NCI-H446 treated with DMSO at 0.1 percent for 48 hours (cell line): Measurements from ENCODE around the gene SPG7.
"Not testable (repeated sequence)": the region's sequence is repeated elsewhere in the genome, so short reads cannot be mapped to it uniquely, and the experiment has no call there.

Experiments
- DNase-seq: peaks from one replicate; lab custom pipeline; 2025; lab: John Stamatoyannopoulos, UW

The SPG7 gene

DNA sequence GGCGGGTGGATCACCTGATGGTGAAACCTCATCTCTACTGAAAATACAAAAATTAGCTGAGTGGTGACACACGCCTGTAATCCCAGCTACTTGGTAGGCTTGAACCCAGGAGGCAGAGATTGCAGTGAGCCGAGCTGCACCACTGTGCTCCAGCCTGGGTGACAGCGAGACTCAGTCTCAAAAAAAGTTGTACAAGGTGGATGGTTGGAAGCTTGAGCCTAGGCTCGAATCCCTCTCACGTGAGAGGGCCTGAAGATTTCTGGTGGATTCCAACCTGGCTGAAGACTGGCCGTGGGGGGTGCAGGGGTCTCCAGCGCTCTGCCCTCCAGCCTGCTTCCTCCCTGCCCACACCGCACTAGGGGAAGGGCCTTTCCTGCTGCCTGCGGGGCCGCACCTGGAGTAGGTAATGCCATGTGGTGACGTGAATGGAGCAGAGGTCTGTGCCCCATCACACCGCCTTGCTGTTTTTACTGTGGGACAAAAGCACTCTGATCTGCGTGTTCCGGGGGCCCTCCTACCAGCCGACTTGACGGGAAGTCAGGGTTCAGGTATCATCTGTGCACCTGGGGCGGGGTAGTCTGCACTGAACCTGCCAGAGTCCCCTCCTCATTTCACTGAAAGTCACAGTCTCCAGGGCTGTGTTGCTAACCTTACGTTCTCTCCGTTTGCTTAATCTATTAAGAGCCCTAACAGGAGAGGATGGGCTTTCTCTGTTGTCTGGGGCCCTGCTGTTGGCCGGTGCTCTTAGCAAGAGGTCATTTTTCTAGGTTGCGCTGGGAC, 56.5 kb downstream of the SPG7 start:
- DNase-seq = no peak

DNA sequence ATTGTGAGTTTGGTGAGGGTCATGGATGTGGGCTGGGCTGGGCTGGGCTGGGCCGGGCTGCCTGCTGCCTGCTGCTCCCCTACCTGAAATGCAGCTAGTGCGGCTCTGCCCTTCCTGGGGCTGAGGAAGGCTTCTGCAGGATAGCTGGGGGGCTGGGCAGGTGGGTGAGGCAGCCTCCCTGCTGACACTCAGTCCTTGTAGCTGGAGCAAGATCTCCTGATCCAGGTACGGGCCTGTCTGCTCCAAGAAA, 57.0 kb downstream of the SPG7 start:
- no peak for DNase-seq

DNA sequence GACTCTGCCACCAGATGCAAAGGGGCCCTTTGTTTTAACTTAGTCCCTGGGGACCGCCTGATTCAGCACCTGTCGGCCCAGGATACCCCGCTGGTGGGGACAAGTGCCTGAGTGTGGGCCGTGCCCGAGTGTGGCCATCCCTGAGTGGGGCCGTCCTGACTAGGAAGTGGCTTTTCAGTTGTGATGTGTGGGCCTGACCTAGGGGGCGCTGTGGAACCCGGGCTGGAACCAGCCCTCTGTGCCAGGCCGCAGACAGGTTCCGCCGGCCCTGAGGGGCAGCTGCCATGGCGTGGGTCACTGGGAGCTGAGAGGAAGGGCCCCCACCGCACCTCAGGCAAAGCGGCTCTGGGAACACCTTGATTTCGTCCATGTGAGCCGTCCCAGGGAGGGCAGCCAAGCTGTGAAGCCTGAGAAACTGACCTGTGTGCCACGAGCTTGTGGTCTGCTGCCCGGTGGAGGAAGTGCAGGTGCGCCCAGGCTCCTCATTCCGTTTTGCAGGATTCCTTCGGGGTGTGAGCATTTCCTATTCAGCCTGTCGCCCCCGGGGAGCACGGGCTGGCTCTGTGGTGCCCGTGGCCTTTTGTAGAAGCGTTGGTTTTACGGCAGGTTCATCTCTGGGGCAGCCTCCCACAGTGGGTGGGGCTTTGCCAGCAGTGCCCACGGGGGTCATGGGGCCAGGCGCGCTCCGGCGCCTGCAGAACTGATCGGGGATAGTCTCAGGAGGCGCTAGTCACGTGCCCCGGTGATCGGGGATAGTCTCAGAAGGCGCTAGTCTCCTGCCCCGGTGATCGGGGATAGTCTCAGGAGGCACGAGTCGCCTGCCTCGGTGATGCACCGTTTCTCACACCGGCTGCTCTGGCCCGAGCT, 57.5 kb downstream of the SPG7 start:
- no peak for DNase-seq

DNA sequence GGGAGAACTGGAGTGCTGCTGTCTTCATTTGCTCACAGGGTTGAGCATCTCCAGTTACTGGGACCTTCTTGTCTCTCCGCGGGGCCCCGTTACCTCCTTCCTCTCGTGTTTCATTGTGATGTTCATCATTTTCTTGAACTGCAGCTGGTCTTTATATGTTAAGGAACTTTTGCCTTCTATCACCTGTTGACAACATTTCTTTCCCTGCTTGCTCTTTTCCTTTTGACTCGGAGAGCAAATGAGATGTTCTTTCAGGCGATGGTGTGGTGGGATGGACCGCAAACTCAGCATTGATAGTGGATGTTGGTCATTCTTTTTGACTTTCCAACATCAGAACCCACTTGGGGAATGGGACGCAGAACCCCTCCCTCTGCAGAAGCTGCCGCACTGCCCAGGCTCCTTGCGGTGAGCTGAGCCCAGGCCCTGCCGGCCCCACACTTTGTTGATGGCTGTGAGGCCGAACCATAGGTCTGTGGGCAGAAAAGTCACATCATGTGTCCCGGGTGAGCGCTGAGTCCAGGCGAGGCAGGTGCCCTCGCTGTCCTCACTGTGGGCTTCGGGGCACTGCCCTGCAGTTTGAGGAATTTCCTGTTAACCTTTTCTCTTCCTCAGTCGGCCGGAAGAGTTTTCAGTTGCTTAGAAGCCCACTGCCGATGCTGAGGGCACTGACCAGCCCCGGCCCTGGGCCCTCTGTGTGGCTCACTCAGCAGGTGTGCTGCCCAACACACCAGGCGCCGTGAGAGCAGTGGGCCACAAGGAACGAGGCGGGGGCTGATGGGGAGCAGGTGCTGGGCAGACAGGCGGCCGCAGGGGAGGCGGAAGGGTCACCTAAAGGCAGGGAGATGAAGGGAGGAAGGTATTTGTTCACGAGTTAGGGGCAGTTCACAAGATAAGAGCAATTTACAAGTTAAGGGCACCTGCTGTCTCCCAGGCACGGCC, 59.7 kb downstream of the SPG7 start:
- no peak for DNase-seq

DNA sequence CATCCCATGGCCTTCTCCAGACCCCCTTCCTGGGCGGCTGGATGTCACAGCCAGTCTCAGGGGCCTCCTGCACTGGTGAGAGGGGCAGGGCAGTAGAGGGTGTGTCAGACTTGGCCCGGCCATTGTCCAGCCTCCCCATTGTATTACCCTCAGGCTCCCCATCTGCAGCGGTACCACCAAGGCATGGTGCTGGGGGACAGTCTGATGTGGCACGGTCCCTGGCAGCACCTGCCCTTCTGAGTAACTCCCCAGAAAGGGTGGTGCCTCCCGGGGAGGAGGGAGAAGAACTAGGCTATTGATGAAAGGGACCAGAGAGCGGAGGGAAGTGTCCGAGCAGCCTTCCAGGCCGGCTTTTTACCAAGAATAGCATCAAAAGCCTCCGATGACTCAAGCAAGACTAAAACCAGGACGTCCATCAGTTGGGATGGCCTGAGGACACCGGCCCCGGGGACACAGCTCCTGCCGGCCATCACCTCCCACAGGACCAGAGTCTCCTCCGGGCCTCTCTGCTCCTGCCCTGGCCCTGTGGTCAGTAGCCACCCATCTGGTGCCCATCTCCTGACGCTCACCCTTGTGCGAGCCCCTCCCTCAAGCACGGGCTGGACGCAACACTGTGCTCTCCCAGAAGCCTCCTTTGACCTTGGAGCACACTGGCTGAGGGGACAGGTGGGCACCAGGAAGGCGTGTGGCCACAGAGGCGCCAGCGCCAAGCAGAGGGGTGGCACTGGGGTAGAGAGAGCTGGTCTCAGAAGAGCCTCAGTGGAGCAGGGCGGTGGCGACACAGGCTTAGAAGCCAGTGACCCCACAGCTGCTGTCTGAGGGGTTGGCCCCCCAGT, 61.5 kb downstream of the SPG7 start:
- no peak for DNase-seq

DNA sequence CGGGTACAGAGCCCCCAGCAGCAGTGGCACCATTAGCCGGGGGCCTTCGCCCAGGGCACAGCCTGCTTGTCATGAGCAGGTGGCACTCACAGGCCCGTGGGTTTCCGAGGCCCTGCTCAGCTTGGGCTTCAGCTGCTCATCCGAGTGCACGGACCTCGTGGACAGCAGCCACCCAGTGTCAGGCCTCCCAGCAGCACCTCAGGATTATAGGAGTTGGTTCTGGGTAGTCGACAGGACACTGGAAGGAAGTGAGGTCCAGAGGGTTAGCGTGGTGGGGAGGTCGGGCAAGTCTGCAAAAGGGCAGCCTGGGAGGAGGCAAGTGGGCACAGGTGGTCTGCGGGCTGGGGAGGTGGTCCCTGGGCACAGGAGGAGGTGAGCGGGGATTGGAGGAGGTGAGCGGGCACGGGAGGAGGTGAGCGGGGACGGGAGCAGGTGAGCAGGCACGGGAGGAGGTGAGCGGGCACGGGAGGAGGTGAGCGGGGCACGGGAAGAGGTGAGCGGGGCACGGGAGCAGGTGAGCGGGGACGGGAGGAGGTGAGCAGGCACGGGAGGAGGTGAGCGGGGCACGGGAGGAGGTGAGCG, 62.2 kb downstream of the SPG7 start:
- DNase-seq = no peak

DNA sequence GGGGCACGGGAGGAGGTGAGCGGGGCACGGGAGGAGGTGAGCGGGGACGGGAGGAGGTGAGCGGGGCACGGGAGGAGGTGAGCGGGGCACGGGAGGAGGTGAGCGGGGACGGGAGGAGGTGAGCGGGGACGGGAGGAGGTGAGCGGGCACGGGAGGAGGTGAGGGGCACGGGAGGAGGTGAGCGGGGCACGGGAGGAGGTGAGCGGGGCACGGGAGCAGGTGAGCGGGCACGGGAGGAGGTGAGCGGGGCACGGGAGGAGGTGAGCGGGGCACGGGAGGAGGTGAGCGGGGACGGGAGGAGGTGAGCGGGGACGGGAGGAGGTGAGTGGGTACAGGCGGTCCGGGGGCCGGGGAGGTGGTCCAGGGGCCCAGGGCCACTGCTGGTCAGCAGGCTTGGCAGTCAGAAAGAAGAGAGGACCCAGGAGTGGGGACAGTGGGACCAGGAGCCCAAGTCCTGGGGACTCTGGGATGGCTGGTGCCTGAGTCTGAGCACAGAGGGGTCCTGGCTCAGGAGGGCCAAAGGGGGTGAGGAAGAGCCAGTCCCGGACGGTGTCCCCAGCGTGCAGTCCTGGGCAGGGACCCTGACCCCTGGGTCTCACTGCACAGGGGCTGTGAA, 62.9 kb downstream of the SPG7 start:
- not testable (repeated sequence) for DNase-seq

DNA sequence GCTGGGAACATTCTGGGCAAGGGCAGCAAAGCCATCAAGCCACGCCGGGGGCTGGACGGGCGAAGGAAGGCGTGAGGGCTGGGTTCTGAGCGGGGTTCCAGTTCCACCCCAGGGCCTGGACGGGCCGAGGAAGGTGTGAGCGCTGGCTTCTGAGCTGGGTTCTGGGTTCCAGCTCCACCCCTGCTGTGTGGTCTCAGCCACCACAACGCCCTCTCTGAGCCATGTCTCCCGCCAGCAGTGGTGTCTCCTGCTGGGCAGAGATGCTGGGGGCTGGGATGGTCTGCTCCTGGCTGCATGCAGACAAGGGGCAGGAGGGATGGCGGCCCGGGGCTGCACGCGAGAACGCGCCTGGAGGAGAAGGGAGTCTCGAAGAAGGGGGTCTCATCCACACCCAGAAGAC, 63.4 kb downstream of the SPG7 start:
- DNase-seq = no peak

DNA sequence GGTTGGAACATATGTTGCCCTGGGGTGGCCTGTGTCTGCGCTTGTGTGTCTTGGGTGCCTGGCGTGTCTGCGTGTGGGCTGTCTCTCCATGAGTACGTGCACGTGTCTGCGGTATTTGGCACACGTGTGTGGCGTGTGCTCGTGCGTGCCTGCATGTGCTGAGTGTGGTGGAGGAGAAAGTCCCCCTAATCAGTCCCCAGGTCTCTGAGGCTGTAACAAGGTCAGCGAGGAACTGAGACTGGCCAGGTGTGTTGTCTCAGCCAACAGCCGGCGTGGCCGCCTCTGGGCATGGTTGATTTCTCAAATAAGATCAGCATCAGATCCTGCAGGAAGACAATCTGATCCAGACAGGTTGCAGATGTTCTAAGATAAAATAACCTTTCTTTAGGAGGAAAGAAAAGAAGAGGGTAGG, 63.9 kb downstream of the SPG7 start:
- no peak for DNase-seq

DNA sequence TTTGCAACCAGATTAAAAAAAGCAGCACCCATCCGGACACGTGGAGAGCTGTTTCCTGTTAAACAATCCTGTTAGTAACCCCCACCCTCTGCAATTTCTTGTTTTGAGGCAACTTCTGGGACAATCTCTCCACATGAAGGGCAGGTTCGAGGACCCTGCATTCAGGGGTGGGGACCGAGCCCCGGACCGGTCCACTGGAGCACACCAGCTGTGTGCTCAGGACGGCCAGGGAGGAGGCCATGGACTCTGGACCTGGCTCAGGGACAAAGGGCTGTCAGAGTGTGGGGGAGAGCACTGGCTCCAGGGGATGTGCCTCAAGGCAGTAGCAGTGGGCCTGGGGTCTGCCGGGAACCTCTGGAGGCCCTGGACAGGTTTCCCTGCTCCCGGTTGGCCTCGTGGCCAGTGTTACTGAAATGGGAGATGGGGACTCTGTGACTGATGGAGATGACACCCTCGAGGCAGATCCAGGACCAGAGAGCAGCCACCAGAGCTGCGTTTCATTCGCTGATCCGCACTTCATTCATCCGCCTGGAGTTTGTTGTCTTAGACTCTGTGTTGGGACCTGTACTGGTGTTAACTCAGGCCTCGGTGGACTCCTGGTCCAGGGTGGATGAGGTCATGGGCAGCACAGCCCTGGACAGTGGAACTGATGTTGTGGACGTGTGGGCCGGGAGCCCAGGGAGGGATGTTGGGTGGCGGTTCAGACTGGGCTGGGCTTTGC, 64.4 kb downstream of the SPG7 start:
- DNase-seq = no peak

DNA sequence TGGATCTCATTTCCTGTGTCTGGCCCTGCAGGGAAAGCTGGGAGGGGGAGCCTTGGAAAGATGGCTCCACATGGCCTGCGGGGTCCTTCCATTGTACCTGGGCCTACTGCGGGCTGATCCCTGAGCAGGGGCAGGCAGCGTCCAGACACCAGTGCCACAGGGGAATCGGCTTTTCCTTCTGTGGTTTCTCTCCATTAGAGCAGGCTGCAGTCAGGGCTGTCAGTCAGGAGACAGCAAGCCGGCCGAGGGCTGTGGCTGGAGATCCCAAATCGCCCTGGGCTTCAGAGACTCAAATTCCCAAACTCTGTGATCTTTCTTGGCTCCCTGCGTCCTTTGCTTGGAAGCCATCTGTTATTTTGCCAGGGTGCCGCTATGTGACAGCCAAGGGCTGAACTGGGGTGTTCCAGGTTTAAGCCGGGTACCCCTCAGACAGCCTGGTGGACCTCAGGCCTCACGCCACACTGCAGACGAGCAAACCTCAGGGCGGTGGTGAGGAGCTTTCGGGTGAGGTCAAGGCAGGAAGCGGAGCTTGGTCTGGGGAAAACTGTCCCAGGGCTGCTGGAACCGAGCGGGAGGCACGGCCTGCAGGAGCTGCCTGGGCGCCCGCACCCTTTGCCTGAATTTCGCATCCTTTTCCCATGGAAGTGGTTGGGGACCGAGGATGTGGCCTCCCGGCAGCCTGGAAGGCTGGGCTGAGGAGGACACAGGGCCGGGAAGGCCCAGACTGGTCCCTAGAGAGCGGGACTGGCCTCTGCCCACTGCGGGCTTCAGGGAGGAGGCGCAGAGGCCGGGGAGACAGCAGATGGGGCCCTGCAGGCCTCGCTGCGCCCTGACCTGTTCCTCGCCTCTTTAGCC, 65.8 kb downstream of the SPG7 start:
- DNase-seq = no peak

DNA sequence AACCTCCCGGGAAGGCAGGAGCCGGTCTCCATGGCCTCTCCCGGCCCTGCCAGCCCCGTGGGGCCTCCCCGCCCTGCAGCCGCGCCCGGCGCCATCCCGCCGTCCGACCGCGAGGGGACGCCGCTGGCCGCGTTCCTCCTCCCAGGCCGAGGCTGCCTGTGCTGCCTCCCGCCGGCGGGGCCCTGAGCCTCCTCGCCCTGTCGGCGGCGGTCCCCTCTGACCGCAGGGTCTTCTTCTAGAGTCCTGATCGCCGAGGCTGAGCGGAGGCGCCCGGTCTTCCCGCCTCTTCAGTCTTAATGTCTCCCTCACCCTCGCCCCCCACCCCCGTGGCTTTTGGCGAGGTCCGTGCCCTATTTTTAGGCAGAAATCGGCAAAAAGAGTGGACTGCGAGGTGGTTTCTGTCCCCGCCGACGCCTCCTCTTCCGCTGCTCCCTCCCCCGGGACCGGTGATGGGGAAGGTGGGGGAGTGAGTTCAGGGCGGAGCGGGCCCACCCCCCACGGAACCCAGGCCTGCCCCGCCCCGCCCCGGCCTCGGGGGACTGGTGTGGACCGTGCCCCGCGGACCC, 66.6 kb downstream of the SPG7 start:
- no peak for DNase-seq

DNA sequence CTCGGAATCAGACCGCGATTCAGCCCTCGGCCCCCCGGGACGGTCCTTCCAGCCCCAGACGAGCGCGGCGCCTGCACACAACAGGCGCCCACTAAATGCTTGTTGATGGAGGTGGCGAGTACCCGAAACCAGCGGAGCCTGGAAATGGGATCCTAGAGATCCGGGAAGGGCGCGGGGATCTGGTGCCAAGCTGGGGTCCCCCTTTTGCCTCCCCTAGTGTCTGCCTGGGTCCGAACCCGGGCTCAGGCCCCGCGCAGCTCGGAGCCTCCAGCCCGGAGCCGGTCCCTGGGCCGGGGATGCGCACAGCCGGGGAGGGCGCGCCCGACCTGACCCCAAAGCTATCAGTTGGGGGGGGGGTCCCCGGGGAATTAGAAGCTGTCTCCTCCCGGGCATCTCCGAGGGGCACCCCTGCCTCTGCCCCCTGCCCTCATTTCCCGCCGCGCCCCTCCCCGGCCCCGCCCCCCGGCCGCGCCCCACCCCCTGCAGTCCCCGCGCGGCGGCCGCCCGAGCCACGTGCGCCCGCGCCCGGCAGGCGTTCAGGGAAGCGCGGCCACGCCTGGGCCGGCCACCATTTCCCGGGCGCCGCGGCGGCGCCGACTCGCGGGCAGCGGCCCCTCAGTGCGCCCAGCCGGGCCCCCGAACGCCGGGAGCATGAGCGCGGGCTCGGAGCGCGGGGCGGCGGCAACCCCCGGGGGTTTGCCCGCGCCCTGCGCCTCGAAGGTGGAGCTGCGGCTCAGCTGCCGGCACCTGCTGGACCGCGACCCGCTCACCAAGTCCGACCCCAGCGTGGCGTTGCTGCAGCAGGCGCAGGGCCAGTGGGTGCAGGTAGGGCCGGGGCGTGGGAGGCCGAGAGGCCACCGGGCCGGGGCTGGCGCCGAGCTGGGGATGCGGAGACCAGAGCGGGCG, 67.3 kb downstream of the SPG7 start, which contains the start of gene CPNE7:
Gene CPNE7, plus strand, starts transcription at position 512 of the 906 bp plus-strand sequence. Its CDS starts 140 bp downstream, at position 652.
- DNase-seq = no peak

DNA sequence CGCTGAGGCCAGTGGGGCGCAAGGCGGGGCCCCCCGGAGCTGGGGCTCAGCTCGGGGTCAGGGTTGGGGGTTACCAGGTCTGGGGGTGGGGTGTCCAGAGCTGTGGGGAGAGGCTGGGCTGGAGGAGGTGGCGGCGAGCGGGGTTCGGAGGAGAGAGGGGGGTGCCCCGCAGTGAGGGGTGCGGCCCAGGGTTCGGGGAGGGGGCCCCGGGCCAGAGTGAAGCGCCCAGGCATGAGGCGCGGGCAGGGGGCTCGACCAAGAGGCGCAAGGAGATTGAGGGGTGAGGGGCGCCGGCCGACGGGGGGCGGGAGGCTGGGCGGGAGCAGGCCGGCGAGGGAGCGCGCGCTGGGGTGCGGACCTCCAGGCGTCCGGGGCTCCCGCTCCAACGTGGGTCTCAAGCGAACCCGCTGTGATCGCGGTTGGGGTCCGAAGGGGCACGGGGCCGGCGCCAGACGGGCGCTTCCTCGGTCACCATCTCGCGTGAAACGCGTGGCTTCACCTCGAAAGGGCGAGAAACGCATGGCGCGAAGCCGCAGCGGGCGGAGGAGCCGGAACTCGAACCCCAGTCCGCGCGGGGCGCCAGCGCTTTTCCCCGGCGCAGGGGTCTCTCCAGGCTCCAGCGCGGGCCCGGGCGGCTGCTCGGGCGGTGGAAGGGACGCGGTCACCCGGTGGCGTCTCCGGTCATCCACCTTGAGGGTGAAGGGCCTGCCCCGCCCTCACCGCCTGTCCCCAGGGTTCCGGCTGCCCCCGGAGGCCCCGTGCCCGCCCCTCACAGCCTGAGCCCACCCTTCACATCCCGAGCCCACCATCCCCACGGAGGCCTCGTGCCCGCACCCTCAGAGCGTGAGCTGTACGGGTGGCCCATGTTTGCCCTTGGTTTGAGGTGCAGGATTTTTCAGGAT, 68.2 kb downstream of the SPG7 start:
- no peak for DNase-seq

DNA sequence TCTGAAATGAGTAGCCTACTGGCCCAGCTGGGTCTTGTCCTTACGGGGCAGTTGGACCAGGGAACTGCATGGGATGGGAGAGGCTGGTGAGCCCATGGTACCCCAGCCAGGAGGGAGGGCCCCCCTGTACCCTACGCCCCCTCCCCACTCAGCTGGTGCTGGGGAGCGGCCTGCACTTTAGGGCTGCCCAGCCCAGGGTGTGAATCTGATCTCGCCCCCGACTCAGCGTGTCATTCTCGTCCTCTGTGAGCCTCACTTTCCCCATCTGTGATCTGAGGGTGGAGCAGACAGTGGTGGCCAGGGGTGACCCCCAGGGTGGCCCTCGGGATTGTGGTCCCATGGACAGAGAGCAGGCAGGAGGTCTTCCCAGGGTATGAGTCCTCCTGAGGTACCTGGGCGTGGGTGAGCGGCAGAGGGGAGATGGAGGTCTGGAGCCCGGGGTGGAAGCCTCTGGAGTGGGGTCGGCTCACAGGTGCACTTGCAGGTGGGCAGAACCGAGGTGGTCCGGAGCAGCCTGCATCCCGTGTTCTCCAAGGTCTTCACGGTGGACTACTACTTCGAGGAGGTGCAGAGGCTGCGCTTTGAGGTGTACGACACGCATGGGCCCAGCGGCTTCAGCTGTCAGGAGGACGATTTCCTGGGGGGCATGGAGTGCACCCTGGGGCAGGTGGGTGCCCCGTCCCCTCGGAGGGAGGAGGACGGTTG, 69.0 kb downstream of the SPG7 start:
- DNase-seq = no peak

DNA sequence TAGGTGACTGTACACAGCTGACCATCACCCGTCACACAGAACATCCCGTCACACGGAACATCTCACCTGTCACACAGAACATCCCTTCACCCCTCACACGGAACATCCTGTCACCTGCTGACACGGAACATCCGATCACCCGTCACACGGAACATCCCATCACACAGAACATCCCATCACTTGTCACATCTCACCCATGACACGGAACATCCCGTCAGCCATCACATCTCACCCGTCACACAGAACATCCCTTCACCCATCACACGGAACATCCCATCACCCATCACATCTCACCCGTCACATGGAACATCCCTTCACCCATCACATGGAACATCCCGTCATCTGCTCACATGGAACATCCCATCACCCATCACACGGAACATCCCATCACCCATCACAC, 71.1 kb downstream of the SPG7 start:
- no peak for DNase-seq
